ENCODE data around the gene HARS2.

DNA sequence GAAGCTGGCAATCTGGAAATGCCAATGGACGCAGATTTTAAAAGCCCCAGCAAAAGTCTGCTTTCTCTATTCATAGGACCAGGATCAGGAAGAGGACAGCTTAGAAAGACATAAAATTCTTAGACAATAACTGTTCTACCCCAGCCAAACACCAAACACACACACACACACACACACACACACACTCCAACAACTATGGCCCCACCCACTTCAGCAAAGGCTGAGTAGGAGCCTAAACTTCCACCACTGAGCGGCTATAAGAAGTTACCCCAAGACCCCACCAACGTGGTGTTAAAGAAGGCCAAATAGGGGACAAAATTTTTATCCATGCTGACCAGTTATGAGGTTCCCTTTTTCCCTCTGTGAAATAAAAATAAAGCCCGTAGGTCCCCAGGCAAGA is 41.8 kb downstream of the HARS2 start:
- no peak for TF ChIP-seq EZH2 (IDR thresholded peaks at IDR 0.05; ENCODE audit: borderline replicate concordance, low read length)
- TF ChIP-seq, protein P1, sequence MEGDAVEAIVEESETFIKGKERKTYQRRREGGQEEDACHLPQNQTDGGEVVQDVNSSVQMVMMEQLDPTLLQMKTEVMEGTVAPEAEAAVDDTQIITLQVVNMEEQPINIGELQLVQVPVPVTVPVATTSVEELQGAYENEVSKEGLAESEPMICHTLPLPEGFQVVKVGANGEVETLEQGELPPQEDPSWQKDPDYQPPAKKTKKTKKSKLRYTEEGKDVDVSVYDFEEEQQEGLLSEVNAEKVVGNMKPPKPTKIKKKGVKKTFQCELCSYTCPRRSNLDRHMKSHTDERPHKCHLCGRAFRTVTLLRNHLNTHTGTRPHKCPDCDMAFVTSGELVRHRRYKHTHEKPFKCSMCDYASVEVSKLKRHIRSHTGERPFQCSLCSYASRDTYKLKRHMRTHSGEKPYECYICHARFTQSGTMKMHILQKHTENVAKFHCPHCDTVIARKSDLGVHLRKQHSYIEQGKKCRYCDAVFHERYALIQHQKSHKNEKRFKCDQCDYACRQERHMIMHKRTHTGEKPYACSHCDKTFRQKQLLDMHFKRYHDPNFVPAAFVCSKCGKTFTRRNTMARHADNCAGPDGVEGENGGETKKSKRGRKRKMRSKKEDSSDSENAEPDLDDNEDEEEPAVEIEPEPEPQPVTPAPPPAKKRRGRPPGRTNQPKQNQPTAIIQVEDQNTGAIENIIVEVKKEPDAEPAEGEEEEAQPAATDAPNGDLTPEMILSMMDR (IDR thresholded peaks at IDR 0.05; ENCODE audit: low read length): no peak

Measured in OCI-LY1 (cell line).